SU-DHL-6 (cell line): ENCODE results near the gene HECTD2.

Experiments used
- H2AFZ ChIP-seq: fragments of 200-600 bp; sonication (generic); 2 replicates; pipeline ENCODE4 v1.6.1; 2014; ENCODE audit warnings: low read depth, mild to moderate bottlenecking, moderate library complexity, mixed read lengths, antibody characterized with exemption, low read length; ENCODE audit not compliant: severe bottlenecking
- H3F3A ChIP-seq: fragments of 200-600 bp; shearing (Covaris generic); 2 replicates; pipeline ENCODE4 v1.6.0; 2016; ENCODE audit warnings: antibody characterized with exemption, mild to moderate bottlenecking; ENCODE audit not compliant: insufficient read depth
- H3K27ac ChIP-seq: fragments of 200-600 bp; sonication (generic); 2 replicates; pipeline ENCODE4 v1.5.1; 2016; ENCODE audit warnings: low read depth, mild to moderate bottlenecking, low read length, moderate library complexity, mixed read lengths
- H3K27me3 ChIP-seq: fragments of 200-600 bp; sonication (generic), shearing (Covaris generic); 2 replicates; pipeline ENCODE4 v1.6.0; 2014; ENCODE audit warnings: mild to moderate bottlenecking, low read length
- H3K36me3 ChIP-seq: fragments of 200-600 bp; sonication (generic); 2 replicates; pipeline ENCODE4 v1.6.1; 2014; ENCODE audit warnings: mild to moderate bottlenecking, low read length, mixed read lengths
- H3K4me2 ChIP-seq: fragments of 300-600, 200-600 bp; shearing (Covaris generic), sonication (generic); 2 replicates; pipeline ENCODE4 v1.6.0; 2014; ENCODE audit warnings: low read length, low read depth, mild to moderate bottlenecking; ENCODE audit not compliant: poor library complexity, severe bottlenecking
- H3K4me3 ChIP-seq: fragments of 200-600 bp; sonication (generic); 2 replicates; pipeline ENCODE4 v1.5.1; 2014; ENCODE audit warnings: antibody characterized with exemption, low read length, mild to moderate bottlenecking, mixed read lengths; ENCODE audit not compliant: insufficient read depth, poor library complexity, severe bottlenecking
- H3K79me2 ChIP-seq: fragments of 200-600 bp; sonication (generic); 2 replicates; pipeline ENCODE4 v1.6.1; 2014; ENCODE audit warnings: mild to moderate bottlenecking, low read length, moderate library complexity; ENCODE audit not compliant: insufficient read depth
- H3K9ac ChIP-seq: fragments of 200-600 bp; sonication (generic); 2 replicates; pipeline ENCODE4 v1.7.0; 2014; ENCODE audit warnings: mild to moderate bottlenecking, low read length
- H3K9me2 ChIP-seq: fragments of 200-600 bp; sonication (generic); replicated peaks from 2 replicates; pipeline ENCODE4 v1.6.1; 2014; ENCODE audit warnings: low read length; ENCODE audit not compliant: insufficient read depth
- H3K9me3 ChIP-seq: fragments of 200-600 bp; sonication (generic); 2 replicates; pipeline ENCODE4 v1.6.1; 2014; ENCODE audit warnings: low read length, mixed read lengths; ENCODE audit not compliant: insufficient read depth
- H4K20me1 ChIP-seq: fragments of 200-600 bp; sonication (generic); 2 replicates; pipeline ENCODE4 v1.6.1; 2014; ENCODE audit warnings: low read depth, mild to moderate bottlenecking, antibody characterized with exemption, low read length, moderate library complexity, mixed read lengths
- CTCF ChIP-seq: fragments of 200-600 bp; sonication (generic); IDR thresholded peaks from one replicate; pipeline ENCODE4 v1.5.1; 2017; ENCODE audit warnings: antibody characterized with exemption, mild to moderate bottlenecking, low read length, moderate library complexity; ENCODE audit not compliant: insufficient read depth, poor library complexity, severe bottlenecking
- EZH2phosphoT487 ChIP-seq: fragments of 200-600 bp; sonication (generic), shearing (Covaris generic); conservative IDR thresholded peaks from 2 replicates; pipeline ENCODE4 v1.6.1; 2018; ENCODE audit warnings: mild to moderate bottlenecking, antibody characterized with exemption, low read length, moderate library complexity, mixed read lengths

The HECTD2 gene

DNA sequence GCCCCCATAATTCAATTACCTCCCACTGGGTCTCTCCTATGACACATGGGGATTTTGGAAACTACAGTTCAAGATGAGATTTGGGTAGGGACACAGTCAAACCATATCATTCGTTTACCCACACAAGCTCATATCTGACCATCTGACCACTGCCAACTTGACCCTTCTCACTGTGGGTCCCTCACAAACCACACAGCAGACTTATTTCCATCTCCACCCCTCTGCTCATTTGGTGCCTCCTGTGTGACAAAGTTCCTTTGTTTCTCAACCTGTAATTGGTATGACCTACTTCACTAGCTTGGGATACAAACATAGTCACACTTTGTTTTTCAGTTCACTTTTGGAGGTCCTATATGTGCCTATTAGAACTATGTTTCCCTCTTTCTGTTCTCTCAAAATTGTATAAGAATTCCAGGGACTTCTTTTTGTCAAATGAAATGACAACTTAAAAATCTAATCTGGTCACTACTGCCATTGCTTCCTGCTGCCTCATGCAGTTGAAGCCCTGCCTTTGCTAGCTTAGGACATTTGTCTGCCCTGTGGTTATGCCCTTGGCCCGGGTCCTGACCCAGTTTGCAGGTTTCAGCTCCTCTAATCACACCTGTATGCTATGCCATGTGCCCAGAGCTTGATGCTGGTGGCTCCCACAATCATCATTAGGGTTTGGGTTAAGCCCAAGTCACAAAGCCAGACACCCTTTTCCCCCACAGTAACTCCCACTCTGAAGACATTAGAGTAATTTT is 152.9 kb downstream of the HECTD2 start:
- TF ChIP-seq CTCF (no peak), EZH2phosphoT487 (no peak)

GRCh38 chr10:91564026-91564425 is 153.9 kb downstream of the HECTD2 start:
- Histone ChIP-seq H3K36me3 (no peaks in the 10 kb centered on the region), H3K4me2 (no peak overlapping the region), H3K79me2 (no peaks in the 10 kb centered on the region), H3K27ac (no peak overlapping the region), H4K20me1 (no peaks in the 10 kb centered on the region), H3K27me3 (no peaks in the 10 kb centered on the region), H2AFZ (no peak overlapping the region), H3K9me3 (no peaks in the 10 kb centered on the region), H3K9me2 (no peaks in the 10 kb centered on the region), H3K9ac (no peak overlapping the region), H3K4me3 (no peak overlapping the region), H3F3A (no peaks in the 10 kb centered on the region)
- TF ChIP-seq CTCF (no peak), EZH2phosphoT487 (no peak)

More for the DNA sequence above, 152.9 kb downstream of the HECTD2 start:
- Histone ChIP-seq H3K27me3 (no peaks in the 10 kb centered on the region), H3K4me3 (no peak overlapping the region), H3K4me2 (no peak overlapping the region), H3K36me3 (no peaks in the 10 kb centered on the region), H3K9me2 (no peaks in the 10 kb centered on the region), H3K9me3 (no peaks in the 10 kb centered on the region), H2AFZ (no peak overlapping the region), H4K20me1 (no peaks in the 10 kb centered on the region), H3F3A (no peaks in the 10 kb centered on the region), H3K27ac (no peak overlapping the region), H3K9ac (no peak overlapping the region), H3K79me2 (no peaks in the 10 kb centered on the region)
